ENCODE results near the gene DNAJC21. TPM values are rescaled to one million over a fixed set of nuclear protein-coding genes. Genes with fewer than 3 reads are reported as not detected.
"Not testable (repeated sequence)": the region's sequence is repeated elsewhere in the genome, so short reads cannot be mapped to it uniquely, and the experiment has no call there.

Gene DNAJC21
- total RNA-seq, 1 experiment from 2014 or later: 34.7 TPM

DNA sequence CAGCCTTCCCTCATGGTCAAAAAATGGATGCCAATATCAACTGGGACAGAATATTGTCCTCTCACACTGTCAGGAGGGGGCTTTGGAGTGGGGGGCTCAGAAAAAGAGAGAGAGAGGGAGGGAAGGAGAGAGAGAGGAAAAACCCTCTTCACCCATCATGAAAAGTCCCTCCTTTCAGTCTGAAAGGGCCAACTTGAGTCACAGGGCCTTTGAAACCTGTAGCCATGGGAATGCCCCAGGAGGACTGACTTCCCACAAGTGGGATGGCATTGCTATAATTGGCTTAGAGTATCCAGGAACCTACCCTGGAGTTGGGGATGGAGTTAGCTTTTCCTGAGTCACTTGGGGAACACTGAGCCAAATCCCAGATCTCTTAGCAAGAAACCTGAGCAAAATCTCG lies 41.2 kb downstream of the DNAJC21 start:
- Histone ChIP-seq H3K4me2 (ENCODE audit: low read length) (no peak overlapping the region), H3K9me2 (ENCODE audit: insufficient read depth) (no peaks in the 10 kb centered on the region), H3K27ac (ENCODE audit: low read depth, low read length) (no peak overlapping the region), H3K36me3 (ENCODE audit: control insufficient read depth in 1 of 2, insufficient read depth in 2 of 2, low read length in 2 of 2) (no peaks in the 10 kb centered on the region; a peak in 1 of 4 replicates), H3K9ac (ENCODE audit: low read length) (no peak overlapping the region), H4K20me1 (ENCODE audit: insufficient read depth) (no peaks in the 10 kb centered on the region), H3K27me3 (ENCODE audit: insufficient read depth, low read length) (no peaks in the 10 kb centered on the region), H3K4me1 (ENCODE audit: control insufficient read depth in 1 of 2, insufficient read depth in 2 of 2, low read length in 2 of 2) (no peaks in the 10 kb centered on the region), H3K79me2 (ENCODE audit: insufficient read depth, low read length) (no peaks in the 10 kb centered on the region), H3K4me3 (replicated peaks in 1 of 2; ENCODE audit: low read depth in 1 of 2, low read length in 2 of 2) (no peak overlapping the region), H2AFZ (ENCODE audit: low read depth, low read length, poor library complexity, severe bottlenecking) (no peak overlapping the region), H3K9me3 (ENCODE audit: control insufficient read depth in 1 of 2, insufficient read depth in 1 of 2, low read depth in 1 of 2, low read length in 2 of 2) (no peaks in the 10 kb centered on the region)
- DNase-seq (ENCODE audit: low read depth, low spot score) (no peak), ATAC-seq (no peak)
- CTCF ChIA-PET: no interaction called here
- intact Hi-C loops (cut with micrococcal nuclease): no loop called here
- POLR2A ChIA-PET: no interaction called here
- RAD21 ChIA-PET (ENCODE audit: low non-redundant PET in 1 of 2, low total read pairs in 2 of 2, uncharacterized antibody in 2 of 2, unreplicated experiment in 2 of 2): no interaction called here
- no TSS peak for BruUV-seq (replicated peaks)
- TF ChIP-seq EZH2 (IDR thresholded peaks at IDR 0.05) (no peak), POLR2A (IDR thresholded peaks at IDR 0.05; ENCODE audit: borderline replicate concordance, extremely low read depth, insufficient read depth, insufficient read length) (no peak), SRF (IDR thresholded peaks at IDR 0.05; ENCODE audit: low read depth) (no peak), CEBPB (IDR thresholded peaks at IDR 0.05; ENCODE audit: low read depth) (no peak), RAD21 (IDR thresholded peaks at IDR 0.05; ENCODE audit: low read depth) (no peak), REST (IDR thresholded peaks at IDR 0.05; ENCODE audit: low read depth) (no peak), CBX3 (IDR thresholded peaks at IDR 0.05; ENCODE audit: low read depth) (no peak), FOSL1 (IDR thresholded peaks at IDR 0.05; ENCODE audit: low read depth) (no peak), SP1 (IDR thresholded peaks at IDR 0.05; ENCODE audit: low read depth) (no peak)
- TF ChIP-seq, protein P1, sequence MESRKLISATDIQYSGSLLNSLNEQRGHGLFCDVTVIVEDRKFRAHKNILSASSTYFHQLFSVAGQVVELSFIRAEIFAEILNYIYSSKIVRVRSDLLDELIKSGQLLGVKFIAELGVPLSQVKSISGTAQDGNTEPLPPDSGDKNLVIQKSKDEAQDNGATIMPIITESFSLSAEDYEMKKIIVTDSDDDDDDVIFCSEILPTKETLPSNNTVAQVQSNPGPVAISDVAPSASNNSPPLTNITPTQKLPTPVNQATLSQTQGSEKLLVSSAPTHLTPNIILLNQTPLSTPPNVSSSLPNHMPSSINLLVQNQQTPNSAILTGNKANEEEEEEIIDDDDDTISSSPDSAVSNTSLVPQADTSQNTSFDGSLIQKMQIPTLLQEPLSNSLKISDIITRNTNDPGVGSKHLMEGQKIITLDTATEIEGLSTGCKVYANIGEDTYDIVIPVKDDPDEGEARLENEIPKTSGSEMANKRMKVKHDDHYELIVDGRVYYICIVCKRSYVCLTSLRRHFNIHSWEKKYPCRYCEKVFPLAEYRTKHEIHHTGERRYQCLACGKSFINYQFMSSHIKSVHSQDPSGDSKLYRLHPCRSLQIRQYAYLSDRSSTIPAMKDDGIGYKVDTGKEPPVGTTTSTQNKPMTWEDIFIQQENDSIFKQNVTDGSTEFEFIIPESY (IDR thresholded peaks at IDR 0.05; ENCODE audit: extremely low read depth, insufficient replicate concordance, low read length): no peak

- intact Hi-C loops (cut with micrococcal nuclease); H3K9ac ChIP-seq (ENCODE audit: low read length); POLR2A ChIA-PET; H3K27ac ChIP-seq (ENCODE audit: low read depth, low read length); H3K4me3 ChIP-seq (replicated peaks in 1 of 2; ENCODE audit: low read depth in 1 of 2, low read length in 2 of 2); H2AFZ ChIP-seq (ENCODE audit: low read depth, low read length, poor library complexity, severe bottlenecking); RAD21 ChIA-PET (ENCODE audit: low non-redundant PET in 1 of 2, low total read pairs in 2 of 2, uncharacterized antibody in 2 of 2, unreplicated experiment in 2 of 2); H3K9me2 ChIP-seq (ENCODE audit: insufficient read depth); DNase-seq (ENCODE audit: low read depth, low spot score); H3K4me1 ChIP-seq (ENCODE audit: control insufficient read depth in 1 of 2, insufficient read depth in 2 of 2, low read length in 2 of 2); CTCF ChIA-PET; H3K27me3 ChIP-seq (ENCODE audit: insufficient read depth, low read length); H3K9me3 ChIP-seq (ENCODE audit: control insufficient read depth in 1 of 2, insufficient read depth in 1 of 2, low read depth in 1 of 2, low read length in 2 of 2); H3K79me2 ChIP-seq (ENCODE audit: insufficient read depth, low read length); H4K20me1 ChIP-seq (ENCODE audit: insufficient read depth); ATAC-seq; BruUV-seq (replicated peaks); H3K36me3 ChIP-seq (ENCODE audit: control insufficient read depth in 1 of 2, insufficient read depth in 2 of 2, low read length in 2 of 2); H3K4me2 ChIP-seq (ENCODE audit: low read length): not testable (repeated sequence)
These were observed 42.3 kb downstream of the DNAJC21 start for GRCh38 chr5:34971655-34972054.
